ENCODE measurements around the gene SMARCC2.

DNA sequence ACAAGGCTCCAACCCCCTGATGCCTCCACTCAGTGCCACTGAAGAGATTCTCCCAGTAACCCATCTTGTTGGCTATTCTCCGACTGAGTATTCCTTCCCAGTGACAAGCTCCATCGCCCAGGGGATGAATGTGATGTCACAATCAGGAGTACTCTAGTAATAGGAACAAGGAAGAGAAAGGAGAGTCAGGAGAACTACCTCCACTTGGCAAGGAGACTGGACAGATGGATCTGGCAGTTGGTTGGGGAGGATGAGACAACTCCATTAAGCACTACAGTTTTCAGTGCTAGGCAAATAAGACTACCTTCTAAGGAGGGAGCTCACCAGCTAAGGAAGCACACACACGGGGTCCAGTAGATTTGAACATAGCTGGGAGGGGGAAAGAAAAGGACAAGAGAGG, 27.2 kb upstream of the SMARCC2 start:
- TF ChIP-seq, protein P1, sequence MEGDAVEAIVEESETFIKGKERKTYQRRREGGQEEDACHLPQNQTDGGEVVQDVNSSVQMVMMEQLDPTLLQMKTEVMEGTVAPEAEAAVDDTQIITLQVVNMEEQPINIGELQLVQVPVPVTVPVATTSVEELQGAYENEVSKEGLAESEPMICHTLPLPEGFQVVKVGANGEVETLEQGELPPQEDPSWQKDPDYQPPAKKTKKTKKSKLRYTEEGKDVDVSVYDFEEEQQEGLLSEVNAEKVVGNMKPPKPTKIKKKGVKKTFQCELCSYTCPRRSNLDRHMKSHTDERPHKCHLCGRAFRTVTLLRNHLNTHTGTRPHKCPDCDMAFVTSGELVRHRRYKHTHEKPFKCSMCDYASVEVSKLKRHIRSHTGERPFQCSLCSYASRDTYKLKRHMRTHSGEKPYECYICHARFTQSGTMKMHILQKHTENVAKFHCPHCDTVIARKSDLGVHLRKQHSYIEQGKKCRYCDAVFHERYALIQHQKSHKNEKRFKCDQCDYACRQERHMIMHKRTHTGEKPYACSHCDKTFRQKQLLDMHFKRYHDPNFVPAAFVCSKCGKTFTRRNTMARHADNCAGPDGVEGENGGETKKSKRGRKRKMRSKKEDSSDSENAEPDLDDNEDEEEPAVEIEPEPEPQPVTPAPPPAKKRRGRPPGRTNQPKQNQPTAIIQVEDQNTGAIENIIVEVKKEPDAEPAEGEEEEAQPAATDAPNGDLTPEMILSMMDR (IDR thresholded peaks at IDR 0.05 in 4 of 5, conservative IDR thresholded peaks at IDR 0.05 in 1 of 5): no peak
- TF ChIP-seq POLR2A (IDR thresholded peaks at IDR 0.05): no peak
